HG03039 (cell line): ENCODE data around the gene HIBCH.
"Not testable (repeated sequence)": the region's sequence is repeated elsewhere in the genome, so short reads cannot be mapped to it uniquely, and the experiment has no call there.

Experiments used
- ATAC-seq: cut with Tn5 transposase; IDR thresholded peaks from one replicate; pipeline ENCODE4 v1.9.1; 2021; ENCODE audit warnings: mild to moderate bottlenecking, moderate library complexity; ENCODE audit not compliant: unreplicated experiment

HIBCH gene, protein sequence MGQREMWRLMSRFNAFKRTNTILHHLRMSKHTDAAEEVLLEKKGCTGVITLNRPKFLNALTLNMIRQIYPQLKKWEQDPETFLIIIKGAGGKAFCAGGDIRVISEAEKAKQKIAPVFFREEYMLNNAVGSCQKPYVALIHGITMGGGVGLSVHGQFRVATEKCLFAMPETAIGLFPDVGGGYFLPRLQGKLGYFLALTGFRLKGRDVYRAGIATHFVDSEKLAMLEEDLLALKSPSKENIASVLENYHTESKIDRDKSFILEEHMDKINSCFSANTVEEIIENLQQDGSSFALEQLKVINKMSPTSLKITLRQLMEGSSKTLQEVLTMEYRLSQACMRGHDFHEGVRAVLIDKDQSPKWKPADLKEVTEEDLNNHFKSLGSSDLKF

DNA sequence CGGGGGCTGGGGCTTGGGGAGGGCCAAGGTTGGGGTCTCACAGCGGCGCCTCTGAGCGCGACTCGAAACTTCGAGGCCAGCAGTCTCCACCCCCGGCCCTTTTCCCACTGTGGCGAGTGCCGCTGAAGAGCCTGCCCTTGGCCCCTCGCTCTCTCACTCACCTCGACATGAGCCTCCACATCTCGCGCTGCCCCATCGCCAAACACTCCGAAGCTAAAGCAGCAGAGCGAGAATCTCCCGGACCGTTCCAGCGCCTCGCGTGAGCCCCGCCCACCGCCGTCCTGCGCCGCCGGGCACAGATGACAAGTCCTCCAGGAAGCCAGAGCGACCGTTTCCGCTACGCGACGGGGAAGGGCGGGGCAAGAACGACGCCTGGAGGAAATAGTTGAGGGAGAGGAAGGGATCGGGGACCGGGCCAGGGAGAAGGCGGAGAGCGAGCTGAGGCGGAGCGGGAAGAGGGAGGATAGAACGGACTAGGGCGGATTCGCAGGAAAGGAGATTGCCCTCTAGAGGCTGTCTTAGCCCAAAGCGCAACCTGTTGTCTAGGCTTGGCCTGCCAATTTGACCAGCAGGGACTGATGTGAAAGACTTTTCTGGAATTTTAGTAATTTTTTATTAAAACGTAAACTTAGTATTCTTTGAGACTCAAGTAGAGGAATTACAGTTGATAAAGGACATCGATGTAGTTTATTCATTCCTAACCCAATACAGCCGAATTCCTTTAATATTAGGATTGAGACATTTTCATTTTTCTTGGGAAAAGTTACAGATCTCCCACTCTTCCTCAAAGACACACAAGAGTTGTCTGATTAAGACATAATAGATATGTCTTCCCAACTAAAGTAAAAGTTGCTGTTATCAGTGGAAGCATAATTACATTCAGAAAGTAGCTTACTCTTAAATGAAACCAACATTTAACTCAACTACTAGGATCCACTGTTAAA is at the start of gene HIBCH:
Gene HIBCH (minus strand): TSS at position 272 of the 944 bp plus-strand sequence. CDS start 76 bp downstream, at position 196.
- peak; percentile 94 for ATAC-seq

DNA sequence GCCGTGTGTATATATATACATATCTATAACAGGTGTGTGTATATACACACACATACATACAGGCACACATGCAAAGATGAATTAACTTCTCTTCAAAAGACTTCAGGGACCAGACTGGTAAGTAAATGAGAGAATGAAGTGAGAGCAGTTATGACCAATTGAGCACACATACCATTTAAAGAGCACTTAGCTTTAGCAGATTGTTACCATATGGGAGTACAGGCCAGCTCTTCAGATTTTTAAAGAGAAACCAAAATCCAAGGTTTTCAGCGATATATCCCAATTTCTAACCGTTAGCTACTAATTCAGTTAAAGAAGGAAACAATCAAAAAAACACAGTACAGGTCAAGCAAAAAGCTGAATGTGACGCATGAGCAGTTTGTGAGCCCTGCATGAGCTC is 47.5 kb upstream of the HIBCH start:
- no peak for ATAC-seq

DNA sequence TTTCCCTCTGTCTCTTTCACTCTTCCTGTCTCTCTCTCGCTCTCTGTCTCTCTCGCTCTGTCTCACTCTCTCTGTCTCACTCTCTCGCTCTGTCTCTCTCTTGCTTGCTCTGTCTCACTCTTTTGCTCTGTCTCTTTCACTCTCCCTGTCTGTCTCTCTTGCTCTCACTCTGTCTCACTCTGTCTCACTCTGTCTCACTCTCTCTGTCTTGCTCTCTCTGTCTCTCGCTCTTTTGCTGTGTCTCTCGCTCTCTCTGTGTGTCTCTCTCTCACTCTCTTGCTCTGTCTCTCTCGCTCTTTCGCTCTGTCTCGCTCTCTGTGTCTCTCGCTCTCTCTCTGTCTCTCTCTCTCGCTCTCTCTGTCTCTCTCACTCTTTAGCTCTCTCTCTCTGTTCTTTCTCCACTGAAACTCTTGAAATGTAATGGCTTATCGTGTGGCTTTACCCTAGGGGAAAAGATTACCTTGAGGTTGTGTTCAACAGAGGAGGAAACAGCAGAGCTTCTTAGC is 46.7 kb upstream of the HIBCH start:
- no peak for ATAC-seq

DNA sequence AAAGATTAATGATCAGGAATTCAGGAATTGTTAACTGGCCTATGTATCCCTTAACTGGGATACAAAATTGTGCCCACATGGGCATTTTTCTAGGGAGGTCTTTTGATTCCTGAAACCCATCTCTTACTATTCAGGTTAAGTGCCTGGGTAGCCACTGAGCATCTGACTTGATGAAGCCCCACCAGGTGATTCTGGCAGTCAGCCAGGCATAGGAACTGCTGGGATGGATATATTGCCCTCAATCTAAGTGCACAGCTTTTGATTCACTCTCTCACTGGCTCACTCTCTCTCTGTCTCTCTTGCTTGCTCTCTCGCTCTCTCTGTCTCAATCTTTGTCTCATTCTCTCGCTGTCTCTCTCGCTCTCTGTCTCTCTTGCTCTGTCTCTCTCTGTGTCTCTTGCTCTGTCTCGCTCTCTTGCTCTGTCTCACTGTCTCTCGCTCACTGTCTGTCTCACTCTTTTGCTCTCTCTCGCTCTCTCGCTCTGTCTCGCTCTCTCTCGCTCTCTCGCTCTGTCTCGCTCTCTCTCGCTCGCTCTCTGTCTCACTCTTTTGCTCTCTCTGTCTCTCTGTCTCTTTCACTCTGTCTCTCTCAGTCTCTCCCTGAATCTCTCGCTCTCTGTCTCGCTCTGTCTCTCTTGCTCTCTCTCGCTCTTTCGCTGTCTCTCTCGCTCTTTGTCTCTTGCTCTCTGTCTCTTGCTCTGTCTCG is 46.0 kb upstream of the HIBCH start:
- no peak for ATAC-seq

DNA sequence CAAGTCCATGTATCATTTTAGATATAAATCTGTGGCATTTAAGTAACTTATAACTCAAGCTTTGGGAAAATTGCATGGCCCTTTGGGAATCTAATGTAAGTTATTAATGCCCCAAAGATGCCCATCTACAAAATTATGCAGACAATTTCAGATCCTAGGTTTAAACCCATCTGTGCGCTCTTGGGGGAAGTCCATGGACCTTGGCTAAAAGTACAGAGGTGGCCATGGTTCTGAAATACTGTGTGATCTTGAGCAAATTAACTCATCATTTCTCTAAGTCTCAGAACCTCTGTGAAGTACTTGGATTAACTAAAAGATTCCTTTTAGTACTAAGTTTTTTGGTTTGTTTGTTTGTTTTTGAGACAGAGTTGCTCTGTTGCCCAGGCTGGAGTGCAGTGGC is 43.3 kb upstream of the HIBCH start:
- ATAC-seq = no peak

DNA sequence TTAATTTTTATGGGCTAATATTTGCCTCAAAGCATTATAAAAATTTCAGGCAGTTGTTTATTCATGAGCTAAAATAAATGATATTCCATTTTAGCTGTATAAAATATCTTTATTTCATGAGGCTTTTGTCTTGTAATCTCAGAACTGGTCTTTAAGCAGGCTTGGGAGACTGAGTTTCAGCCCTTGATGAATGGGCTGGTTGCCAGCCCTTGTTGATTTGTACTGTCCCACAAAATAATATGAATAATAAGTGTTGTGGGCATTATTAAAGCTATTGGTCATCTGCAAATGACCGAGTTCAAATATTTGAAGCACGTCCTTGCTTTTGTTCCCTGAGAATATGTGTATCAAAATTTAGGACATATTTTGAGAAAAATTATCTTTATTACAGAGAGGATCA is 41.9 kb upstream of the HIBCH start:
- ATAC-seq = no peak

DNA sequence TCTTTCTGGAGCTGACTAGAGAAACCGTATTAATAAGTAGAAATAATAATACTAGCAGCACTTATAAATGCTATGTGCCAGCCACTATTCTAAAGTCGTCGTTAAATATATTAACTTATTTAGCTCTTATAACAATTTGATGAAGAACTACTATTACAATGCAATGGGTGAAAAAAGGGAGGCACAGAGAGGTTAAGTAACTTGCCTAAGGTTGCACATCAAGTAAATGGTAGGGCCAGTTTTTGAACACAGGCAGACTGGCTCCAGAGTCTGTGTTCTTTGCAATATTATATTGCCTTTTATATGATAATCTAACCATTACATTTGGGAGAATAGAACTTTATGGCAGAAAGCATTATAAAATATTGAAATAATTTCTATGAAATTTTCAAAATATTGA is 41.3 kb upstream of the HIBCH start:
- no peak for ATAC-seq

DNA sequence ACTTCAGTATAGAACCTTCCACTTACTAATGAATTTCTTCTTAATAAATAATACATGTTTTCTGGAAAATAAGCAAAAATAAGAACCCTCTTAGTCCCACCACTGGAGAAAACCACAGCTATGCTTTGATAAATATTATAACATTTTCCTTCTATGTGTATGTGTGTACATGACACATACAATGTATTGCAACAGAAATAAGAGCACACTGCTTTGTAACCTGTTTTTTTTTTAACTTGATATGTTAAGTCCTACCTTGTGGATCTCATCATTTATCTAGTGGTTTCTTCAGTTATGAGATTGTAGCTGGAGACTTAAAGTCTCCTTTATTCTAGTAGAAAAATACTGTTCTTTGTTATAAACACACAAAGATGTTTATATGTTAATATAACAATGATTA is 40.9 kb upstream of the HIBCH start:
- ATAC-seq = no peak

DNA sequence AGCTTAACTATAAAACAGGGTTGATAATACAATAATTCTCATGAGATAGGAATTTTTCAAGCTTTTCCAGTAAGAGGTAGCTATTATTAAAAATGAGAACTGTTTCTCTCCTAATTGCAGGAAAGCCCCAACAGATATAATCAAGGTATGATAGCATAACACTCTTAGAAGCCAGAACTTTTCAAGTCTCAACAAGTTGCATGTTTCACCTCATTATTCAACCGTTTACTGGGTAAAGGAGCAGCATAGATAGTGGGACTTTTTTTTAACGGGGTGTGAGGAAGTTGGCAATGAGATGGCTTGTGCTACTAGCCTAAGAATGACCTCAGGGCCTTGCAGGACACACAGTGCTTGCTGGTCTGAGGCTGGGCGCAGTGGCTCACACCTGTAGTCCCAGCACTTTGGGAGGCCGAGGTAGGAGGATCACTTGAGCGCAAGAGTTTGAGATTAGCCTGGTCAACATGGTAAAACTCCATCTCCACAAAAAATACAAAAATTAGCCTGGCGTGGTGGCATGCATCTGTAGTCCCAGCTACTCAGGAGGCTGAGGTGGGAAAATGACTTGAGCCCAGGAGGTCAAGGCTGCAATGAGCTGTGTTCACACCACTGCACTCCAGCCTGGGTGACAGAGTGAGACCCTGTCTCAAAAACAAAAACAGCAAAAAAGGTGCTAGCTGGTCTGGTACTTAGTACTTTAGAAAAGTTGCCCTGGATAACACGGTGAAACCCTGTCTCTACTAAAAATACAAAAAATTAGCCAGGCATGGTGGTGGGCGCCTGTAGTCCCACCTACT is 39.2 kb upstream of the HIBCH start:
- not testable (repeated sequence) for ATAC-seq

DNA sequence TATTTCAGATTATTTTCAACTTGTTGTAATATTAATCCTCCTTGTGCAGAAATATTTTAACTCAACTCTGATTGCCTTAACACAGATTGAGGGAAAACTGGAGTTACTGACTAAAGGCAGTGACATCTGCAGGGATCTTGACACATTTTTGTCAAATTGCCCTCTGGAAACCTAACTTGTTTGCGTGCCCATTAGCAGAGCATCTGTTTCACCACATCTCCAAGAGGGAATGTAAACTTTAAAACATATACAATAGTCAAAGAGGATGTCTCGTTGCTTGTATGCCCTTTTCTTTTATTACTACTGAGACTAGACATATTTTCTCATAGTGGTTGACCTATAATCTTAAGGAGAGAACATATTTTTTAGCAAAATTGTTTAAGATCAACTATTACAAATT is 38.0 kb upstream of the HIBCH start:
- ATAC-seq = no peak

DNA sequence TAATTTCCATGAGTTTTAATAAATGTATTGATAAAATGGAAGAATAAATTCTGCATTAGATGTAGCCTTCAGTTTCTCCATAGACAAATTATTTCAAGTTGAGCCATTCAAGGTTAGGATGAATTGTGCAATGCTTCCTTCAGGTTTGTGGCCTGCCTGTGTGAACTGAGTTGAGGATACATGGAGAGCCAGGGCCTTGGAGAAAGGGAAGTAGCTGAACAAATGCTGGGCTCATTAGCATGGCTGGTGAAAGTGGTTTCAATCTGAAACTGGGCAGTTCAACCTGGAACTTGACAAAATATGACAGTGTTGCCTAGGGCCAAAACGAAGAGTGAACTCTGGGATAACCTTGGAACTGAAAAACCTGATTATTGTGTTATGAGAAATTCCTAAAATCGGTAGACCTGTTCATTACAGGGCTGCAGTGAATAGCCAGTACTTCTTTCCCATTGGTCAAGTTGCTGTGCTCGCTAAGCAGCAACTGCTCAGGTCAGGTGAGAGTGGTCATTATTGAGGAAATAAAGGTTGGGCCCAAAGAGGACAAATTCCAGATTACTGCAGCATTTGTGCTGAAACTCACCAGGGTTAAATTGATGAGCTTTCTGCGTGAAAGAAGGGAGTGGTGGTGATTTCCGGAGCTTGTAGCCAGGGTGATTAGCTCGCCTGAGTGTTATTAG is 36.5 kb upstream of the HIBCH start:
- ATAC-seq = no peak

DNA sequence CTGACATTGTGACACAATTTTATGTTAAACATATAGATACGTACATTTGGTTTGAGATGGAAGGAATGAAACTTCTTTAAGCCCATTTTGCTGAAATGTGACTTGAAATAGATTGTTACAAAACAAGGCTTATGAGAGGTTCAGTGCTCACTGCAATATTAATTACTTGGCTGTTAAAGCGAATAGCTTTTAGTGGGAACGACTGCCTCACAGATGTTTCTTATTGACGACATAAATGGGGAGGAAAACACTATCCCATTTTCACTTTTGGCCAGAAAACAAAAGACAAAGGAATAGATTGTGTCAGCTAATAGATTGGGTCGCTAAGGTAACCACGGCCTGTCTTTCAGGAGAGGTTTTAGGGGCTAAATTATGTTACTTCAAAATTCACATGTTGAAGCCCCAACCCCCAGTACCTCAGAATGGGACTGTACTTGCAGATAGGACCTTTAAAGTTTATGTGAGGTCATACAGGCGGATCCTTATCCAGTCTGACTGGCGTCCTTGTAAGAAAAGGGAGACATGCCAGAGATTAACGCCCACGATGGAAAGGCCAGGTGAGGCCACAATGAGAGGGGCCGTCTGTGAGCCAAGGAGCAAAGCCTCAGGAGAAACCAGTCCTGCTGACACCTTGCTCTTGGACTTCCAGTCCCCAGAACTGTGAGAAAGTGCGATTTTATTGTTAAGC is 34.5 kb upstream of the HIBCH start:
- ATAC-seq = no peak

DNA sequence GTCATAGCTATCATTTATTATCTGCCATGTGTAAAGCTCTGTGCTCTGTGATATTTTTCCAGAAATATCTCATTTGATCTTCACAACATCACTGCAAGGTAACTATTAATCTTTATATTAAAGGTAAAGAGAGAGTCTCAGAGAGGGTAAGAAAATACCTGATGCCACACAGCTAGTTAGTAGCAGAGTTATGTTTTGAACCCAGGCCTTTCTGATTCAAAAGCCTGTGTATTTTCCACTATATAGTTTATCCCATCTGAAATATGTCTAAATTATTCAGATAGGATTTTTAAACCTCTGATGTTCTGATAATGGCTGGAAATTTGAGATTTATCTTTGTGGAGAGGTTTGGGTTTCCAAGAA is 33.9 kb upstream of the HIBCH start:
- ATAC-seq = no peak

DNA sequence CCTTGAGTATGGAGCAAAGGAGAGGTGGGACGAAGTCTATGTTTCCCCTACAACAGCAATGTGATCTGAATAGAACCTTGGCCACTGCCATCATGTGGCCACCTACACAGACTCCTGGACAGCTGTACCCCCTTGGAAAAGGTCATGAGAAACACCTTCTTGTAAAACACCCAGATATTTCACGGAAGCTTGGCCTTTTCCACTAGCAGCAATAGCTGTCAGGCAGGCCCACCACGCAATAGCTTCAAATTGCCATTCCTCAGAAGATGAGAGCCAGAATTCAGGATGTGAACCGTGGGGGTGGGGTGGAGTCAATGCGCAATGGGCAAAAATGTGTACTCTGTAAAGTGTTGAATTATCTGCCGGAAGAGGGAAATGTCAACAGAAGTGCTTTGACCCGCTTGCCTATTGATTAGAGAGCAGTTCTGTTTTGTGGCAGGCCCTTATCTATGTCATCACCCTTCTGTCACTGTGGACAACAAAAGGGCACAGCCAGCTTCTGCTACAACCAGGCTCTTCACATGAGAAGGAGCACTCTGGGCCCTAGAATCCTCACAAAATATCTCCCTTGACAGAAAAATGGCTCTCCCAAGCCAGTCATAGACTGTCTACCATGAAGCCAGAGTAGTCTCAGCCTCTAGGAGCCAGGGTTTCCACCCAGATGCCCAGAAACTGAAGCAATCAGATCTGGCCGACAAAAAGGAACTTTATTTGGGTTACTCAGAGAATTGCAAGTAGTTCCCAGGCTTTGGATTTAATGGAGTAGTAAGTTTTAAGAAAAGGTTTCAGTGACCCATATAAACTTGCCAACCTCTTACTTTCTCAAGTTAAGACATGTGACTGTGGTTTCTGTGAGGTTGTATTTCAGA is 33.3 kb upstream of the HIBCH start:
- ATAC-seq = no peak

DNA sequence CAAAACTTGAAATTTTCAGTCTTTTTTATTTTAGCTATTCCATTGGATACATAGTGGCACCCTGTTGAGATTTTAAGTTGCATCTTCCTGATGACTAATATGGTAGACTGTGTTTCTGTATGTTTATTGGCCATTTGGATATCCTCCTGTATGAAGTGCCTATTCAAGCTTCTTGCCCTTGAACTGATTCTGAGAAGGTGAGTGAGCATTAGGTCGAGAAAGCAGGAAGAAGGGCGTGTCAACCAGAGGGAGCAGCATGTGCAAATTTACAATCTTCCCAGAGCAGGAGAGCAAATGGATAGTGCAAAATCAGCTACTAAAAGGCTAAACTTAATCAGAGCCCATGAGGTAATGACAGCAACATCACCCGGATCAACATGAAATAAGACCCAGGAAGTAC is 32.3 kb upstream of the HIBCH start:
- no peak for ATAC-seq

DNA sequence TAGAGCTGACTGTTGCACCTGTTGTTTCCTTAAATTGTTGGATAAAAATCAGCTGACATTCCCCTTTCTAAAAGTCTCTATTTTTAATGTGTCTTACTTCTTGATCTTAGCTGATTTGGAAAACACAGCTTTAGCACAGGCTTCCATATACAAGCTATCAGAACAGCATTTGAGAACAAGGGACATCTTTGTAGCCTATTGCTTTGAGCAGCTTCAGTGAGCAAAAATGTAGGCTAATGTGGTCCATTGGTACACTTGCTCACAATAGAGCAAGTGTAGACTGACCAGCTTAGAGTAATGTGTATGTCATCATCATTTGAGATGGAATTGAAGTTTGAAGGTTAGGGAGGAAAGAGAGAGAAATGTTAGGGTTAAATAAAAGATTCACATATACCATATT is 30.7 kb upstream of the HIBCH start:
- no peak for ATAC-seq

DNA sequence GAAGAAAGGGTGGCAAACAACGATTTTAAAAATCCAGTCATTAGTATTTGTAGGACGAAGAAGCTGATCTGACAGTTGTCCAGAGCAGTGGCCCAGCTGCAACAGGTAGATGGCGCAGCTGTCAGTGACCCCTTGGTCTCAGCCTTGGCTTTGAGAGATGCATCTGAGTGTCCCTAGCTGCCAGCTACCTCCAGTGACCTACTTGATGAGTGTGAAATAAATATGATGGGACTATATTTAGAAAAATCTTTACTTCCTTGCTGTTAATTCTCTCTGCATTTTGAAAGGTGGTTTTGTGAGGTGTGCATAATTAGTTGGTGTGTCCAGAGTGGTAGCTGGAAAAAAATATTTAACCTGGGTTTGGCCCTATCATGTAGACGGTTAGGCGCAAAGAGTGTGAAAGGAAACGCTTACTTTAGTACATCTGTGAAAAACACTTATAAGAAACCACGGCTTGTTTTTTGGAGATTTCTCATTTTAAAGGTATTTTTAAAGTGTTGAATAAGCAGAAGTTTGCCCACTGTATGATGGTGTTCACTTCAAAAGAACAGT is 24.7 kb upstream of the HIBCH start:
- ATAC-seq = peak; percentile 40
